ENCODE data around the gene NCOR2.

The NCOR2 gene

DNA sequence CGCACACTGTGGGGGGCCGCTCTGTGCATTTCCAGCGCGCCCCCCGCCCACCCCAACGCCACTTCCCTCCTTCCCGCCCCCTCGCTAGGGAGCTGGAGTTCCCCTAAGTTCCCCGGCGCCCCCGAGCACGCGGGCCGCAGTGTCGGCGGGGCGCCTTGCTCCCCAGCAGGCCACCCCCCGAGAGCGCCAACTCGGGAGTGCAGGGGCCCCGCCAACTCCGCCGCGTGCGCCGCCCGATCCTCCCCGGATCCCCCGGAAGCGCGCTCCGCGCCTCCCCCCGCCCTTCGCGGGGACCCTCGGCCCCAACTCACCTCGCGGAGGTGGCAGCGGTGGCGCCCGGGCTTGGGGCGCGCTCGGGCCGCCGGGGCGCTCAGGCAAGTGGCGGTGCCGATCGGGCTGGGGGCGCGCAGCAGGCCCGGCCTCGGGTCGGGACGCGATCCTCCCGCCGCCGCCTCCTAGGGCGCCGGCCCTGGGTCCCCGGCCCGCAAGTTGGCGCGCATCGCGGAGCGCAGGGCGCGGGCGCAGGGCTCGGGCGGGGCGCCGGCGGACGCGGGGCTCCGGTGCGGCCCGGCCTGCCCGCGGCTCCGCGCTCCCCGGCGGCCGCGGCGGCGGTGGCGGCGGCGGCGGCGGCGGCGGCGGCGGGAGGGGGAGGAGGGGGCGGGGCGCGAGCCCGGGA is at the start of gene NCOR2:
TSS of gene NCOR2 (minus strand) at position 616 of the 676 bp plus-strand sequence. CDS start 72,361 bp downstream, outside the sequence.
- H3K4me3 Mint-ChIP-seq: peak within 1 kb of the TSS; percentile 93
- H3K9me3 Mint-ChIP-seq: no peaks in the 10 kb centered on the region
- no peaks in the 10 kb centered on the region for H3K27me3 Mint-ChIP-seq (ENCODE audit: low read depth)
- peak within 1 kb of the TSS; percentile 80 for H3K27ac Mint-ChIP-seq
- H3K36me3 Mint-ChIP-seq (ENCODE audit: low read depth): no peaks in the 10 kb centered on the region
- H3K4me1 Mint-ChIP-seq (ENCODE audit: low read depth): peaks cover 16% of the 10 kb centered on the region

DNA sequence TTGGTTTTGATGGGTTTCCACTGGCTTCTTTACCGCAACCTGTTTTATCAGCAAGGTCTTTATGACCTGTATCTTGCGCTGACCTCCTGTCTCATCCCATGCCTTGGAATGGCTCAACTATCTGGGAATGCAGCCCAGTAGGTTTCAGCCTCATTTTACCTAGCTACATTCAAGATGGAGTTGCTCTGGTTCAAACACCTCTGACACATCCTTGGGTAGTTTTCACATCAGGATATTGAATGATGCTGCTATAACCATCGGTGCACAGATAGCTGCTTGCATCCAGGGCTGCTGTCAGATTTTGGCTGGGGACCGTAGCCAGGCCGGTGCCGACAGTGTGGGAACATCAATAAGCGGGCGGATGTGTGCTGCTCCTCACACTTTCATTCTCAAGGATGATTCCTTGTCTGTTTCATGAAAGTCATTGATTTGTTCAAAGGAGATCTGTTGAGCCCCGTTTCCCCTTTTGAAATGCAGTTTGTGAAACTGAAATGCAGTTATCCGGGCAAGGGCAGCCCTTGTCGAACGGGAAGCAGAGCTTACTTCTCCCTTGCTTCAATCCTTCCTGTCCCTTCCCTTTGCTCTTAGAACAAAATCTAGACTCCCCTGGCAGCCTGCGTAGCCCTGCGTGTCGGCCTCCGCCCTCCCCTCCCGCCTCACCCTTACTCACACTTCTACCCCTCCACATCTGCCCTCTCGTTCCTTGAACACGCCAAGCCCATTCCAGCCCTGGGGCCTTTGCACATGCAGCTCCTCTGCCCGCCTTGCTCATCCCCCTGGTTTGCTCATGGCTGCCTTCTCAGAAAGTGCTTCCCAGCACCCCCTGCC is 49.2 kb upstream of the NCOR2 start:
- no peaks in the 10 kb centered on the region for H3K36me3 Mint-ChIP-seq (ENCODE audit: low read depth)
- no peak overlapping the region for H3K4me3 Mint-ChIP-seq
- H3K4me1 Mint-ChIP-seq (ENCODE audit: low read depth): no peaks in the 10 kb centered on the region
- H3K27ac Mint-ChIP-seq: no peak overlapping the region
- peaks cover 4% of the 10 kb centered on the region for H3K27me3 Mint-ChIP-seq (ENCODE audit: low read depth)
- peaks cover 5% of the 10 kb centered on the region for H3K9me3 Mint-ChIP-seq

- no peak overlapping the region for H3K4me3 Mint-ChIP-seq
Observed at GRCh38 chr12:124614512-124615292, 47.3 kb upstream of the NCOR2 start.

GRCh38 chr12:124613151-124613585 is 45.8 kb upstream of the NCOR2 start:
- Mint-ChIP-seq H3K4me1 (ENCODE audit: low read depth) (peaks cover 14% of the 10 kb centered on the region), H3K4me3 (no peak overlapping the region), H3K27ac (no peak overlapping the region), H3K36me3 (ENCODE audit: low read depth) (no peaks in the 10 kb centered on the region), H3K27me3 (ENCODE audit: low read depth) (peaks cover 11% of the 10 kb centered on the region), H3K9me3 (peaks cover 5% of the 10 kb centered on the region)

More at GRCh38 chr12:124614512-124615292, 47.3 kb upstream of the NCOR2 start:
- Mint-ChIP-seq H3K9me3 (peaks cover 5% of the 10 kb centered on the region), H3K27me3 (ENCODE audit: low read depth) (peaks cover 4% of the 10 kb centered on the region), H3K4me1 (ENCODE audit: low read depth) (peaks cover 2% of the 10 kb centered on the region), H3K27ac (no peak overlapping the region), H3K36me3 (ENCODE audit: low read depth) (no peaks in the 10 kb centered on the region)

DNA sequence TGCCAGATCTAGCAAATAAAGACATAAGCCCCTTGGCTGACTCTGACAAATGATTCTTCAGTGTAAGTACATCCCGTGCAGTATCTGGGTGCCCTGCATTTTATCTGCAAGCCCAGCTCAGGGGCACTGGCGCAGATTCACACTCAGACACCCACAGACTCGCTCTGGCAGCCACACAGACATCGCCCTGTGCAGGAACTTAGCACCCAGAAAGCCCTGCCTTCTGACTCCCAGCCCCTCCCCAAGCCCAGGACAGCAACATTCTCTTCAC is 44.9 kb upstream of the NCOR2 start:
- Mint-ChIP-seq H3K27ac (no peak overlapping the region), H3K36me3 (ENCODE audit: low read depth) (no peaks in the 10 kb centered on the region), H3K4me3 (no peak overlapping the region), H3K9me3 (peaks cover 5% of the 10 kb centered on the region), H3K4me1 (ENCODE audit: low read depth) (peaks cover 14% of the 10 kb centered on the region), H3K27me3 (ENCODE audit: low read depth) (peaks cover 14% of the 10 kb centered on the region)

GRCh38 chr12:124611559-124612409 is 44.4 kb upstream of the NCOR2 start:
- peaks cover 5% of the 10 kb centered on the region for H3K9me3 Mint-ChIP-seq
- no peaks in the 10 kb centered on the region for H3K36me3 Mint-ChIP-seq (ENCODE audit: low read depth)
- H3K4me3 Mint-ChIP-seq: no peak overlapping the region
- H3K27ac Mint-ChIP-seq: no peak overlapping the region
- H3K4me1 Mint-ChIP-seq (ENCODE audit: low read depth): peaks cover 14% of the 10 kb centered on the region
- peaks cover 15% of the 10 kb centered on the region for H3K27me3 Mint-ChIP-seq (ENCODE audit: low read depth)

DNA sequence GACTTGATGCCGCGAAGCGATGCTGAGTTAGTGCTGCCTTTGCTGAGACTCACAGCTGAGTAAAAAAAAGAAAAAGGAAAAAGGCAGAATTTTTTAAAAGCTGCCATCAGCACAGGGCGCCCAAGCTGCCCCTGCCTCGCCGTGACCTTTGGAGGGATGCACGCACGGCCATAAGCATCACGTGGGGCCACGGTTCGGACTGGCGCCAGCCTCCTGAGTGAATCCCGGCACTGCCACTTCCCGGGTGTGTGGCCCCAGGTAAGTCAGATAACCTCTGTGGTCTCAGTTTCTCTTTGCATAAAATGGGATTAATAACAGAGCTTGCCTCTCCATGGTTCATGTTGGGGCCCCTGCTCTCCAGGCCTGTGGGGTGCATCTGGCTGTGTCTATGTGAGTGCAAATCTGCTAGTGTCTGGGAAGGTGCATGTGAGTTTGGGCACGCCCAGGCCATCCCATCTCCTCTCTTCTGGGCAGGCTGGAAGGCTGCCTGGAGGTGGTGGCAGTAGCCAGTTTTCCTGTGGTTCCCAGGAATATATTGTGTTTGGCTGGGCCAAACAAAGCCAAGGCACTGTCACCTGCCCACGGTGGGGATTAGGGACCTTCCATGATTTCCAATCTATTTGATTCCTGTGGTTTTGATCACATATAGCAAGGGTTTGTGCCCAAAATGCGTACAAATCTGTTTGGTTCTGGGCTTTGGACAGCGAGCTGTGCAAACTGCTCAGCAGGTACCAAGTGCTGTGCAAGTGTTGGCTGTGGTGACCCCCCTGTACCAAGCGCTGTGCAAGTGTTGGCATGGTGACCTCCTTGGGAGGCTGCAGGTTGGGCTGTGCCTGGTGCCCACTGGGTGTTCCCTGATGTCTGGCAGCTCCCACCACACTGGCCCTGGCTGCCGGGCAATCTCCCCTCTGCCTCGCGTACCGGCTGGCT is 43.5 kb upstream of the NCOR2 start:
- Mint-ChIP-seq H3K4me1 (ENCODE audit: low read depth) (peaks cover 14% of the 10 kb centered on the region), H3K4me3 (no peak overlapping the region), H3K27ac (no peak overlapping the region), H3K9me3 (peaks cover 5% of the 10 kb centered on the region), H3K36me3 (ENCODE audit: low read depth) (no peaks in the 10 kb centered on the region), H3K27me3 (ENCODE audit: low read depth) (peaks cover 15% of the 10 kb centered on the region)

- Mint-ChIP-seq H3K36me3 (ENCODE audit: low read depth) (no peaks in the 10 kb centered on the region), H3K4me1 (ENCODE audit: low read depth) (peaks cover 14% of the 10 kb centered on the region), H3K9me3 (peaks cover 5% of the 10 kb centered on the region), H3K27me3 (ENCODE audit: low read depth) (peaks cover 15% of the 10 kb centered on the region), H3K27ac (no peak overlapping the region), H3K4me3 (no peak overlapping the region)
Observed at GRCh38 chr12:124610021-124610612, 42.7 kb upstream of the NCOR2 start.

DNA sequence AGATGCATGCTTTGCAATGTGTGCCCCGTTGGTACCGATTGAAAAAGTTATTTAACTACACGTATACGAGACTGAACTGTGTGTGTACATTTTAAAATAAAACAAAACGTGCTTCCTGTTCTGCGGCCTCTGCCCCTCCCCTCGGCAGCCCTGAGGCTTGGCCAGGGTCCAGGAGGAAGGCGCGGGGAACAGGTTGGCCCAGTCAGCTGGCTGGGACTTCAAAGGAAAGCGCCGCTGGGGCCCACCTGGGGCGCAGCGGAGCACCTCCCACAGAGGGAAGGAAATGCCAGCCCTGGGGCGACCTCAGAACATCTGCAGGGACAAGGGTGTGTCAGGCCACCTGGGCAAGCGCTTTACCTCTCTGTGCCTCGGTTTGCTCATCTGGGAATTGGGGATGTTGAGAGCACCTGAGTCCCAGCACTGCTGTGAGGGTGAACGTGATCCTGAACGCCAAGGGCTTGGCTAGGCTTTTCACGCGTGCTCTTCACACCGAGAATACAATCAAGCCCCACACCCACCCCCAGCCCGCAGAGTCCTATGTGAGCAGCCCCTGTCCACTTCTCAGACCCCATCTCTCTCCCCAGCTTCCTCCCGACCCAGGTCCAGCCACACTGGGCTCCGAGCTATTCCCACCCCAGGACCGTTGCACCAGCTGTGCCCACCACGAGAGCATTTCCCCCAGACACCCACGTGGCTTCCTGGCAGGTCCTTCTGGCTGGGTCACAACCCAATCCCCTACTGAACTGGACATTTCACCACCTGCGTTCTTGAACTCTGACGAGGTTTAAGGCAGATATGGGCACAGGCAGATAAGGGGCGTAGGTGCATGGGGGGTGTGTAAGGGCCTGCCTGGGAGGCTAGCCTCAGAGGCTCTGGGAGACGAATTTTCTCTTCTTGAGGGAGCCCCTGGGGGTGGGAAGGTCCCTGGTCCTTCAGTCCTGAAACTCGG is 41.9 kb upstream of the NCOR2 start:
- H3K27ac Mint-ChIP-seq: no peak overlapping the region
- no peak overlapping the region for H3K4me3 Mint-ChIP-seq
- H3K36me3 Mint-ChIP-seq (ENCODE audit: low read depth): no peaks in the 10 kb centered on the region
- H3K4me1 Mint-ChIP-seq (ENCODE audit: low read depth): peaks cover 14% of the 10 kb centered on the region
- H3K27me3 Mint-ChIP-seq (ENCODE audit: low read depth): peaks cover 15% of the 10 kb centered on the region
- H3K9me3 Mint-ChIP-seq: peaks cover 2% of the 10 kb centered on the region

- H3K27ac Mint-ChIP-seq: no peak overlapping the region
- H3K9me3 Mint-ChIP-seq: no peaks in the 10 kb centered on the region
- no peaks in the 10 kb centered on the region for H3K36me3 Mint-ChIP-seq (ENCODE audit: low read depth)
- peaks cover 15% of the 10 kb centered on the region for H3K27me3 Mint-ChIP-seq (ENCODE audit: low read depth)
- no peak overlapping the region for H3K4me3 Mint-ChIP-seq
- peaks cover 14% of the 10 kb centered on the region for H3K4me1 Mint-ChIP-seq (ENCODE audit: low read depth)
Observed at GRCh38 chr12:124608450-124608870, 41.0 kb upstream of the NCOR2 start.

DNA sequence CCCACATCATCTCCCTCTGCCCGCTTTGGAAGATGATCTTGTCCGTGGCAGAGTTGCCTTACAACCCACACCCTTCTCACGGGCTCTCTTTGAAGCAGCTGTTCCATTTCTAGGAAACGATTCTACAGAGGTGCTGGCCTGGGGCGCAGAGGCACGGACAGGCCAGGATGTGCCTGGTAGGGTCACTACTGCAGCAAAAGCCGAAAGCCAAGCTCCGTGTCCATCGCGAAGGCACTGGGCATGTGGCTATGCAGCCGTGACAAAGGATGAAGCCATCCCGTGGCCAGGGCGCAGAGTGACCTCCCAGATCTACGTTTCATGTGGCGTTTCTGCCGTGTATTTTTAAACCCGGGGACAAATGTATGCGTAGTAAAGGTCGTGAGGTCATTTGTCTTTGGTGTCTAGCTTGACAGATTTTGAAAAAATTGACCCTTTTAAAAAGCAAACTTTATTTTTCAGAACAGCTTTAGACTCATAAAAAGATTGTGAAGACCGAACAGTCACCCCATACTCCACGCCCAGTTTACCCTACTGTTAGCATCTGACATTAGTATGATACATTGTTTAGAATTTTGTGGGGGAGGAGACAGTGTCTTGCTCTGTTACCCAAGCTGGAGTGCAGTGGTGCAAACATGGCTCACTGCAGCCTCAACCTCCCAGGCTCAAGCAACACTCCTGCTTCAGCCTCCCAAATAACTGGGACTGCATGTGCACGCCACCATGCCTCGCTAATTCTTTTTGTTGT is 40.4 kb upstream of the NCOR2 start:
- no peaks in the 10 kb centered on the region for H3K9me3 Mint-ChIP-seq
- no peak overlapping the region for H3K4me3 Mint-ChIP-seq
- H3K27ac Mint-ChIP-seq: no peak overlapping the region
- peaks cover 14% of the 10 kb centered on the region for H3K4me1 Mint-ChIP-seq (ENCODE audit: low read depth)
- H3K27me3 Mint-ChIP-seq (ENCODE audit: low read depth): peaks cover 15% of the 10 kb centered on the region
- H3K36me3 Mint-ChIP-seq (ENCODE audit: low read depth): no peaks in the 10 kb centered on the region

Data from T-helper 1 cell treated with Interleukin-12 subunit alpha and Interleukin-12 subunit beta and Interleukin-4 antibody, amounts not matched to agents 30 μg/mL and 1 μg/mL, for 36 hours (primary cell).